Mesenchymal stem cell (in vitro differentiated cells and primary cell): Measurements from ENCODE around the gene GTF2IRD1.
A peak's percentile ranks its signal among the peaks of the same experiment; 100 is the strongest.

Experiments
- DNase-seq: peaks from one replicate; pipeline ENCODE4 v3.0.0-alpha.2; 2013
- H2AFZ ChIP-seq: one replicate; pipeline ENCODE4 v1.6.1; 2013; ENCODE audit warnings: low read depth, mild to moderate bottlenecking, control low read depth, inconsistent platforms, low read length, moderate library complexity
- H2AK5ac ChIP-seq: 2 replicates; pipeline ENCODE4 v1.6.1; 2013; ENCODE audit warnings: low read length, moderate library complexity, mild to moderate bottlenecking, inconsistent platforms; ENCODE audit not compliant: severe bottlenecking
- H2BK120ac ChIP-seq: one replicate; pipeline ENCODE4 v1.6.1; 2013; ENCODE audit warnings: low read depth, mild to moderate bottlenecking, inconsistent platforms, low read length, moderate library complexity
- H2BK12ac ChIP-seq, 2 experiments: one replicate each; pipeline ENCODE4 v1.6.1; 2013; ENCODE audit warnings: inconsistent platforms in 2 of 2, low read length in 2 of 2, mild to moderate bottlenecking in 2 of 2, moderate library complexity in 2 of 2, control low read depth in 1 of 2
- H2BK15ac ChIP-seq: one replicate; pipeline ENCODE4 v1.6.1; 2013; ENCODE audit warnings: mild to moderate bottlenecking, low read depth, inconsistent platforms; ENCODE audit not compliant: poor library complexity, severe bottlenecking
- H2BK5ac ChIP-seq: 2 replicates; pipeline ENCODE4 v1.6.1; 2013; ENCODE audit warnings: low read depth, mild to moderate bottlenecking, low read length, control low read depth, inconsistent platforms; ENCODE audit not compliant: poor library complexity, severe bottlenecking
- H3K14ac ChIP-seq, 2 experiments: one replicate each; pipeline ENCODE4 v1.6.1; 2013; ENCODE audit warnings: inconsistent platforms in 2 of 2, low read length in 2 of 2, control low read depth in 1 of 2, mild to moderate bottlenecking in 1 of 2, moderate library complexity in 1 of 2
- H3K18ac ChIP-seq, 2 experiments: one replicate each; pipeline ENCODE4 v1.6.1; 2013; ENCODE audit warnings: inconsistent platforms in 2 of 2, low read length in 2 of 2, control low read depth in 1 of 2, low read depth in 1 of 2, mild to moderate bottlenecking in 1 of 2
- H3K23ac ChIP-seq, 2 experiments: one replicate each; pipeline ENCODE4 v1.6.1; 2013; ENCODE audit warnings: inconsistent platforms in 2 of 2, low read length in 2 of 2, mild to moderate bottlenecking in 2 of 2, moderate library complexity in 2 of 2, control low read depth in 1 of 2
- H3K27ac ChIP-seq: 2 replicates; pipeline ENCODE4 v1.5.1; 2013; ENCODE audit warnings: mild to moderate bottlenecking, moderate library complexity, low read length, control low read depth, inconsistent platforms; ENCODE audit not compliant: poor library complexity, severe bottlenecking
- H3K27me3 ChIP-seq, 2 experiments: 2 replicates each; pipeline versions ENCODE4 v1.6.1 to v1.7.0; 2013; ENCODE audit warnings: low read length in 2 of 2, mild to moderate bottlenecking in 2 of 2, moderate library complexity in 2 of 2, control low read depth in 1 of 2, inconsistent platforms in 1 of 2; ENCODE audit not compliant: control insufficient read depth in 1 of 2, insufficient read depth in 1 of 2
- H3K36me3 ChIP-seq, 2 experiments: 2 replicates each; pipeline versions ENCODE4 v1.6.1 to v1.7.0; 2013; ENCODE audit warnings: low read length in 2 of 2, control low read depth in 1 of 2, inconsistent platforms in 1 of 2, low read depth in 1 of 2, mild to moderate bottlenecking in 1 of 2; ENCODE audit not compliant: insufficient read depth in 2 of 2, control insufficient read depth in 1 of 2
- H3K4ac ChIP-seq, 2 experiments: one replicate each; pipeline ENCODE4 v1.6.1; 2013; ENCODE audit warnings: inconsistent platforms in 2 of 2, low read length in 2 of 2, mild to moderate bottlenecking in 2 of 2, moderate library complexity in 2 of 2, control low read depth in 1 of 2, low read depth in 1 of 2
- H3K4me1 ChIP-seq: 2 replicates; pipeline ENCODE4 v1.6.1; 2013; ENCODE audit warnings: low read depth, low read length, control low read depth; ENCODE audit not compliant: control insufficient read depth, insufficient read depth
- H3K4me2 ChIP-seq: 2 replicates; pipeline ENCODE4 v1.6.1; 2013; ENCODE audit warnings: low read length, mild to moderate bottlenecking, inconsistent platforms; ENCODE audit not compliant: poor library complexity, severe bottlenecking
- H3K4me3 ChIP-seq, 2 experiments: 2 replicates each; pipeline versions ENCODE4 v1.5.1 to v1.7.0; 2013; ENCODE audit warnings: low read length in 2 of 2, mild to moderate bottlenecking in 2 of 2, control low read depth in 1 of 2, low read depth in 1 of 2; ENCODE audit not compliant: insufficient read depth in 1 of 2
- H3K79me1 ChIP-seq: replicated peaks from 2 replicates; pipeline ENCODE4 v1.6.1; 2013; ENCODE audit warnings: mild to moderate bottlenecking, control low read depth, low read length, inconsistent platforms; ENCODE audit not compliant: poor library complexity, severe bottlenecking
- H3K9ac ChIP-seq: 2 replicates; pipeline ENCODE4 v1.7.0; 2013; ENCODE audit warnings: mild to moderate bottlenecking, low read length, moderate library complexity
- H3K9me3 ChIP-seq: 2 replicates; pipeline ENCODE4 v1.7.0; 2013; ENCODE audit warnings: mild to moderate bottlenecking, low read length; ENCODE audit not compliant: control insufficient read depth
- H4K8ac ChIP-seq: one replicate; pipeline ENCODE4 v1.6.1; 2013; ENCODE audit warnings: inconsistent platforms, mild to moderate bottlenecking, low read length, moderate library complexity
- H4K91ac ChIP-seq: one replicate; pipeline ENCODE4 v1.6.1; 2013; ENCODE audit warnings: mild to moderate bottlenecking, low read length, inconsistent platforms
- WGBS: methylation state at CpG from one replicate; pipeline ENCODE4 v1.1.7; 2013; ENCODE audit warnings: mixed read lengths; 5-methylcytosine and 5-hydroxymethylcytosine counted together

The GTF2IRD1 gene

GRCh38 chr7:74481458-74482196, 27.9 kb downstream of the GTF2IRD1 start:
- H3K4me2 ChIP-seq: no peak overlapping the region
- H4K91ac ChIP-seq: no peak overlapping the region
- H3K9me3 ChIP-seq: no peaks in the 10 kb centered on the region
- H3K18ac ChIP-seq: no peak overlapping the region
- H2AFZ ChIP-seq: no peak overlapping the region
- 94% methylated on average over 8 of the region's 8 CpGs for WGBS
- H2BK12ac ChIP-seq: no peak overlapping the region
- no peak overlapping the region for H3K4ac ChIP-seq
- H2BK5ac ChIP-seq: peak overlapping the region; percentile 81
- no peaks in the 10 kb centered on the region for H3K36me3 ChIP-seq
- H3K14ac ChIP-seq: no peak overlapping the region
- H3K23ac ChIP-seq: no peak overlapping the region
- peak overlapping the region; percentile 99 for H3K9ac ChIP-seq
- DNase-seq: peak; percentile 28
- no peaks in the 10 kb centered on the region for H3K27me3 ChIP-seq
- no peak overlapping the region for H2BK15ac ChIP-seq
- peaks cover 62% of the 10 kb centered on the region for H3K4me1 ChIP-seq
- H3K4me3 ChIP-seq: peak overlapping the region in 1 of 2 experiments; percentile 83
- no peak overlapping the region for H2BK120ac ChIP-seq
- H3K27ac ChIP-seq: peak overlapping the region; percentile 98
- no peak overlapping the region for H4K8ac ChIP-seq
- H3K79me1 ChIP-seq: peaks cover 21% of the 10 kb centered on the region
- peak overlapping the region; percentile 28 for H2AK5ac ChIP-seq

- Histone ChIP-seq H3K14ac (no peak overlapping the region), H3K4me3 (no peak overlapping the region), H3K9me3 (no peaks in the 10 kb centered on the region), H3K27ac (peak overlapping the region; percentile 98), H3K79me1 (peaks cover 25% of the 10 kb centered on the region), H3K4me2 (no peak overlapping the region), H2BK120ac (no peak overlapping the region), H3K23ac (no peak overlapping the region), H2BK5ac (no peak overlapping the region), H2BK12ac (no peak overlapping the region), H4K8ac (no peak overlapping the region), H3K4me1 (peaks cover 60% of the 10 kb centered on the region), H2AK5ac (peak overlapping the region; percentile 1), H3K4ac (no peak overlapping the region), H3K27me3 (no peaks in the 10 kb centered on the region), H4K91ac (no peak overlapping the region), H2BK15ac (no peak overlapping the region), H3K9ac (no peak overlapping the region), H2AFZ (no peak overlapping the region), H3K18ac (no peak overlapping the region), H3K36me3 (no peaks in the 10 kb centered on the region)
- no peak for DNase-seq
- 89% methylated on average over 4 of the region's 4 CpGs for WGBS
These were observed 28.4 kb downstream of the GTF2IRD1 start for GRCh38 chr7:74482197-74482467.

GRCh38 chr7:74482629-74483401, 29.1 kb downstream of the GTF2IRD1 start:
- Histone ChIP-seq H4K8ac (no peak overlapping the region), H3K27ac (peak overlapping the region; percentile 98), H2AFZ (no peak overlapping the region), H3K9ac (no peak overlapping the region), H3K23ac (no peak overlapping the region), H3K79me1 (peaks cover 22% of the 10 kb centered on the region), H2BK120ac (no peak overlapping the region), H3K18ac (no peak overlapping the region), H3K4ac (peak overlapping the region in 1 of 2 experiments; percentile 70), H3K36me3 (no peaks in the 10 kb centered on the region), H3K14ac (no peak overlapping the region), H2BK15ac (no peak overlapping the region), H3K27me3 (no peaks in the 10 kb centered on the region), H3K9me3 (no peaks in the 10 kb centered on the region), H3K4me1 (peaks cover 53% of the 10 kb centered on the region), H2BK5ac (peak overlapping the region; percentile 91), H4K91ac (no peak overlapping the region), H2AK5ac (peak overlapping the region; percentile 100), H2BK12ac (peak overlapping the region in 1 of 2 experiments; percentile 10), H3K4me2 (no peak overlapping the region), H3K4me3 (no peak overlapping the region)
- peak; percentile 95 for DNase-seq
- 72% methylated on average over 16 of the region's 16 CpGs for WGBS
